K562 (cell line): ENCODE results near the gene YBEY. TPM values are rescaled to one million over a fixed set of nuclear protein-coding genes. Genes with fewer than 3 reads are reported as not detected.

Experiments used
- CBFA2T2 ChIP-seq: fragments of 450-650 bp; conservative IDR thresholded peaks from 2 replicates; pipeline ENCODE4 v1.6.1; 2017; ENCODE audit warnings: mild to moderate bottlenecking
- CBFA2T3 ChIP-seq: fragments of 450-650 bp; IDR thresholded peaks from 2 replicates; pipeline ENCODE4 v1.6.1; 2017
- CREM ChIP-seq: IDR thresholded peaks from 2 replicates; pipeline ENCODE4 v1.6.1; 2014; ENCODE audit warnings: antibody characterized with exemption, low read depth
- FOSL1 ChIP-seq: fragments of 200-800 bp; sonication (Bioruptor generic); conservative IDR thresholded peaks from 2 replicates; pipeline ENCODE4 v1.6.1; 2016; ENCODE audit warnings: missing genetic modification characterization, missing compliant biosample characterization
- HDAC1 ChIP-seq, 2 experiments: fragments of 450-650 bp; IDR thresholded peaks; 2 replicates each; pipeline ENCODE4 v1.6.1; 2016 to 2017; ENCODE audit warnings: inconsistent platforms in 1 of 2, mild to moderate bottlenecking in 1 of 2, moderate library complexity in 1 of 2
- HMBOX1 ChIP-seq: sonication (generic); IDR thresholded peaks from 2 replicates; pipeline ENCODE4 v1.6.1; 2016
- HNRNPLL ChIP-seq: fragments of 200-400 bp; formaldehyde crosslinking; IDR thresholded peaks from 2 replicates; pipeline ENCODE4 v1.6.1; 2017; ENCODE audit warnings: low read length, low read depth, mild to moderate bottlenecking; ENCODE audit not compliant: poor library complexity, severe bottlenecking
- KDM1A ChIP-seq, 2 experiments: fragments of 450-650 bp; IDR thresholded peaks; 2 replicates each; pipeline ENCODE4 v1.6.1; 2016; ENCODE audit warnings: mild to moderate bottlenecking in 2 of 2
- MAX ChIP-seq: sonication (generic); formaldehyde crosslinking; IDR thresholded peaks from 2 replicates; pipeline ENCODE4 v1.9.0; 2022; ENCODE audit warnings: mild to moderate bottlenecking, missing genetic modification reagents
- NCOR1 ChIP-seq: fragments of 450-650 bp; IDR thresholded peaks from 2 replicates; pipeline ENCODE4 v1.6.1; 2016; ENCODE audit warnings: mild to moderate bottlenecking, moderate library complexity
- PBX2 ChIP-seq, 2 experiments: IDR thresholded peaks in 1 of 2; conservative IDR thresholded peaks in 1 of 2; 2 replicates each; pipeline ENCODE4 v1.6.1; 2016; ENCODE audit warnings: low read depth in 2 of 2, mild to moderate bottlenecking in 1 of 2, missing compliant biosample characterization in 1 of 2, missing genetic modification characterization in 1 of 2, moderate library complexity in 1 of 2
- SMARCA5 ChIP-seq: fragments of 450-650 bp; IDR thresholded peaks from 2 replicates; pipeline ENCODE4 v1.6.1; 2016
- SRSF3 ChIP-seq: fragments of 200-400 bp; formaldehyde crosslinking; IDR thresholded peaks from 2 replicates; pipeline ENCODE4 v1.6.1; 2016; ENCODE audit warnings: mild to moderate bottlenecking, low read length, moderate library complexity; ENCODE audit not compliant: insufficient read depth
- TCF7L2 ChIP-seq: fragments of 150-350 bp; IDR thresholded peaks from 2 replicates; pipeline ENCODE4 v1.6.1; 2016; ENCODE audit warnings: low read depth, mild to moderate bottlenecking, low read length, moderate library complexity
- TEAD4 ChIP-seq, 2 experiments: sonication (generic) in 1 of 2; formaldehyde crosslinking in 1 of 2; IDR thresholded peaks; 2 replicates each; pipeline versions ENCODE4 v1.6.1 to v1.8.0; 2012 to 2022; ENCODE audit warnings: borderline replicate concordance in 1 of 2, inconsistent platforms in 1 of 2, low read length in 1 of 2, mild to moderate bottlenecking in 1 of 2, missing genetic modification reagents in 1 of 2
- ZBTB11 ChIP-seq, 3 experiments: fragments of 200-800 bp in 1 of 3; fragments of 250-450 bp in 1 of 3; fragments of 450-650 bp in 1 of 3; sonication (Bioruptor Pico) in 1 of 3; sonication (Bioruptor generic) in 1 of 3; formaldehyde crosslinking in 1 of 3; IDR thresholded peaks; 2 replicates each; pipeline versions ENCODE4 v1.6.1 to v1.8.0; 2016 to 2022; ENCODE audit warnings: mild to moderate bottlenecking in 2 of 3, missing genetic modification characterization in 2 of 3, missing compliant biosample characterization in 1 of 3, moderate library complexity in 1 of 3
- ZBTB7A ChIP-seq: IDR thresholded peaks from 2 replicates; pipeline ENCODE4 v1.6.1; 2011; ENCODE audit warnings: low read depth, mild to moderate bottlenecking, low read length, moderate library complexity, borderline replicate concordance; ENCODE audit not compliant: control insufficient read depth
- ZNF316 ChIP-seq: fragments of 450-650 bp; IDR thresholded peaks from 2 replicates; pipeline ENCODE4 v1.6.1; 2016
- ZNF512 ChIP-seq: IDR thresholded peaks from 2 replicates; pipeline ENCODE4 v1.6.1; 2016; ENCODE audit warnings: missing genetic modification characterization, missing compliant biosample characterization
- polyA plus RNA-seq, 8 experiments: library from polyadenylated mRNA; depleted of rRNA in 4 of 8; stranded (reverse) in 5 of 8; unstranded in 3 of 8; fragments of >200 nt; fragmentation: Nextera tagmentation in 2 of 8; fragmentation: Illumina TruSeq in 1 of 8; extraction: Ambion mirVana in 2 of 8; extraction: Trizol in 1 of 8; gene quantifications; 2 replicates each; pipeline versions ENCODE4 v1.2.1 to v1.2.3, GENCODE V29; 2011 to 2014; ENCODE audit warnings: inconsistent platforms in 1 of 8, missing spikeins in 1 of 8
- total RNA-seq, 7 experiments: library from RNA; depleted of rRNA in 6 of 7; stranded (reverse); fragments of >200 nt in 6 of 7; fragmentation: Illumina TruSeq in 2 of 7; extraction: Trizol in 2 of 7; gene quantifications; 2 replicates each; pipeline versions ENCODE4 v1.2.1 to v1.2.3, GENCODE V29; 2011 to 2021; ENCODE audit warnings: low replicate concordance in 1 of 7

Gene YBEY
- total and polyA plus RNA-seq, 9 of the 15 experiments (the other 6 are each of a cell fraction or from before 2014, with no cell fraction given), result 6.4 to 28.0 (median 12.4) TPM

GRCh38 chr21:46307625-46308024 is 21.5 kb downstream of the YBEY start (continued):
- TF ChIP-seq PBX2 (CRISPR knock-in tag; IDR thresholded peaks at IDR 0.05; ENCODE audit: low read depth), result no peak
- 0 out of 2 replicates have a peak, but pooled peaks have one; percentile 32 for TF ChIP-seq PBX2 (tag; conservative IDR thresholded peaks at IDR 0.05; ENCODE audit: low read depth)
- 0 out of 2 replicates have a peak, but pooled peaks have one; percentile 2 for TF ChIP-seq CREM
- TF ChIP-seq SRSF3, result no peak
- peak; percentile 85 for TF ChIP-seq CBFA2T3
- TF ChIP-seq CBFA2T2, result peak; percentile 73
- peak; percentile 79 to 87 for TF ChIP-seq KDM1A (IDR thresholded peaks at IDR 0.05)
- 0 out of 4 replicates have a peak, but pooled peaks of 1 of the 2 experiments have one; percentile 45 for TF ChIP-seq HDAC1 (IDR thresholded peaks at IDR 0.05)
- TF ChIP-seq HMBOX1, result peak; percentile 76
- no peak for TF ChIP-seq SMARCA5
- peak; percentile 66 for TF ChIP-seq TEAD4 (IDR thresholded peaks at IDR 0.05; ENCODE audit: low read length)
- TF ChIP-seq TEAD4 (CRISPR knock-in tag; IDR thresholded peaks at IDR 0.05; ENCODE audit: borderline replicate concordance), result no peak
- TF ChIP-seq TCF7L2, result no peak
- TF ChIP-seq ZBTB7A, result no peak
- peak; percentile 54 for TF ChIP-seq NCOR1
- TF ChIP-seq ZBTB11 (CRISPR knock-in tag; IDR thresholded peaks at IDR 0.05), result 0 out of 6 replicates have a peak, but pooled peaks of 1 of the 3 experiments have one; percentile 26
- no peak for TF ChIP-seq MAX
- peak; percentile 35; the same call in 1 of the 2 replicates for TF ChIP-seq FOSL1 (tag)
- no peak for TF ChIP-seq HNRNPLL
- TF ChIP-seq ZNF316, result 0 out of 2 replicates have a peak, but pooled peaks have one; percentile 17
- TF ChIP-seq ZNF512 (tag), result no peak
